Activated CD4-positive, alpha-beta T cell treated with anti-CD3 and anti-CD28 coated beads for 24 hours (primary cell): ENCODE measurements around the gene STX18.
"Not testable (repeated sequence)": the region's sequence is repeated elsewhere in the genome, so short reads cannot be mapped to it uniquely, and the experiment has no call there.

Source experiments
- DNase-seq, 2 donors: peaks; one replicate each; pipeline ENCODE4 v3.0.0-alpha.2; 2020; ENCODE audit warnings: low read depth in 2 of 2

STX18 gene

DNA sequence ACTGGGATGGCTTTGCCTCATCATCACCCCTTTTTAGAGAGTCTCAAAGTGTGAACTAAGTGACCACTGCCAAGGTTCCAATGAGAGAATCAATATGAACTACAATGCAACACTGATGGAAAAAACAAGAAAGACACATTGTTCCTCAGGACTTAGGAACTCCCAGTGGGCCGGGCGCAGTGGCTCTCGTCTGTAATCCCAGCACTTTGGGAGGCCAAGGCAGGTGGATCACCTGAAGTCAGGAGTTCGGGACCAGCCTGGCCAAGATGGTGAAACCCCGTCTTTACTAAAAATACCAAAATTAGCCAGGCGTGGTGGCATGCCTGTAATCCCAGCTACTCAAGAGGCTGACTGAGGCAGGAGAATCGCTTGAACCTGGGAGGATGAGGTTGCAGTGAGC is 119.7 kb downstream of the STX18 start:
- not testable (repeated sequence) for DNase-seq

DNA sequence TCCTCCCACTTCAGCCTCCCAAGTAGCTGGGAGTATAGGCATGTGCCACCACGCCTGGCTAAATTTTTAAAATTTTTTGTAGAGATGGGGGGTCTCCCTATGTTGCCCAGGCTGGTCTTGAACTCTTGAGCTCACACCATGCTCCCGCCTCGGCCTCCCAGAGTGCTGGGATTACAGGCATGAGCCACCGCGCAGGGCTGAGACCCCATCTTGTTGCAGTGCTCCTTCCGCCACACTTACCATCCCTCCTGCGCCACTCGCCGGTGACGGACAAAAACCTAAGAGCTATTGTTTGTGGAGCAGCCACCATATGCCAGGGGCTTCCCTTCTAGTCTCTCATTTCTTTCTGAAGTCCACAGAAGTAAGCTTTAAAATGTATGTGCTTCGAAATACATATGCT is 120.5 kb downstream of the STX18 start:
- no peak for DNase-seq

DNA sequence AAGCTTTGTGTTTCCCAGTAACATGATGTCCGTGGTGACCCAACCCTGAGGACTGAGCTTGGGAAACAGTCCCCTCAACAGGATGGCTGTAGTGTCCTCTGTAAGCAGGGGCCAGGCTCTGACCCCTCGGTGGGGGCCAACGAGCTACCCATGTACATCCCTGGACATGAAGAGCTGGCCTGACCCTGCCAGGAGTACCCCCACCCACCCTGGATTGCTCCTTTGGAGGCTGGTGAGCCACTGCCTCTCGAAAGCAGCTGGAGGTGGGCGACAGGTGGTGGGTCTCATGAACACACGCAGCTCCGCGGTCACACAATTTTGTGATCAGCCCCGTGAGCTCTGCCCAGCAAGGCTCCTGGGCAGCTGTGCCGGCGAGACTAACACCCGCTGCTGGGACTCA is 121.4 kb downstream of the STX18 start:
- no peak for DNase-seq

DNA sequence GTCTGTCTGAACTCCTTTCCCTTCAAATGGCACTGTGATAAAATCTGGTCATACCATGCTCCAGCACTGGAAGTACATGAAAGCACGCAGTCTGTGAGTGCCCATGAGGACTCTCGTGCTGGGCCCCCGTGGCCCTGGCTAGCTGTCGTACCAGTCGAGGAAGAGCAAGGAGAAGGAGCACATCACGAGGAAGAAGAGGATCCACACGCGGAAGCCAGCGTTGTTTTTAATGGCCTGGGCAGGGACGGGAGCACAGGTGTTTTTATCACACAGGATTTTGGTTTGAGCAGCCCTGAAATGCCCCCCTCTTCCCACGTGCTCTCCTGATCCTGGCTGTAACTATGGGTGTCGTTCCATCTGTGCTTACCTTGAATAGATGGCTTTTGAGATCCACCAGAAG is 122.0 kb downstream of the STX18 start:
- no peak for DNase-seq

DNA sequence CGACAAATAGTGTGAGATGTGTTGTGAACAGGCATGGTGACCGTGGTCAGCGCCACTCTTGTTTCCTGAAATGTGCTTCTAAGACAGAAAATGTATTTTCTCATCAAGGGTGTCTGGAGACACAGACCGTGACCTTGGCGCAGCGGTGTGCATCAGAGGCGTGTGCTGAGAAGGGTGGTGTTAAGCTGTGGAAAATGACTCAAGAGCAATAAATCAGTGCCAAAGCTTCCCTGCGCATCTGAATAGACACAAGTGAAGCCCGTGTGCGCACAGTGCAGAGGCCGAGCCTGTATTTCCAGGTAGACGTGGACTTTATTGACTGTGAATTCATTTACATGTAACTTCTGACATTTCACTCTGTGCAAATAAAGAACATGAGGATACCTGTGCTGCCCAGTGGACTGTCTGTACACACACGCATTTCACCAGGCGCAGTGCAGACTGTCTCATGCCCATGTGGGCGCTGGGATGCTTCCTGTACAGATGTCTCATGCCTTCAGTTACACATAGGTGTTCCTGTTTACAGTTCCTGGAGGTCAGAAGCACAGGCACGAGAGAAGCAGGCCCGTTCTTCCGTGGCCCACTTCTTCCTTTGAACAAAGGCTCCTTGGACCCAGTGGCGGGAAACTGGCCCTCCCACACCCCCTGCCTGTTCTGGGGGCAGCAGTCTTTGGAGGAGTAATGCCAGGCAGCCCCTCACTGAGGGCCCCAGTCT is 123.0 kb downstream of the STX18 start:
- DNase-seq: no peak

DNA sequence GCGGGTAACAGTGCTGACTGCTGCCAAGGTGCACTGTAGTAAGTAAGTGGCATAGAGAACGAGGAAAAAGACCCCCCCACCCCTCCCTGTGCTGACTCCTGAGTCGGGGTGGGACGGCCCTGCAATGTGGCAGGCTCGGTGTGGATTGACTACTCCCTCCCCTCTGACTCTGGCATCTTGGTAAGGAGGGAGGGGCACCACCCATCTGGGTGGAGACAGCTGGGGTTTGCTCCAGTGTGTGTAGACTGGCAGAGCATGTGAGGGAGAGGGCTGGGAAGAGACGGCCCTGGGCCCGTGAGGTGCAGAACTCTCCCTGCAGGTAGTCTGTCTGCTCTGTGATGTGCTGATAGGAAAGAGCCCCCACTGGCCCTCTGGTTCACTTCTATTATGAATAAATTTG is 124.0 kb downstream of the STX18 start:
- DNase-seq: no peak

DNA sequence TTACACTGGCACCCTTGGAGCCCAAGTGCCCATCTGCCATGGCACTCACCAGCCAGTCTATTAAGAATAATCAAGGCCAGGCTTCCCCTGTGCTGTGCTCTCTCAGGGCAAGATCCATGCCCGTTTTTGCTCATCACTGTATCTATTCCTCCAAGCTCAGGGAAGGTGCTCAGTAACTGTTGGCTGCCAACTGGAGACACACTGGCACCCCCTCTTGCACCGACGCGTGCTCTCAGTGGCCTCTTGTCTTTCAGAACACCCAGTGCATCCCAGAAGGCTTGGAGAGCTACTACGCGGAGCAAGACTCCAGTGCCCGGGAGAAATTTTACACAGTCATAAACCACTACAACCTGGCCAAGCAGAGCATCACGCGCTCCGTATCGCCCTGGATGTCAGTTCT is 124.9 kb downstream of the STX18 start:
- DNase-seq: no peak

DNA sequence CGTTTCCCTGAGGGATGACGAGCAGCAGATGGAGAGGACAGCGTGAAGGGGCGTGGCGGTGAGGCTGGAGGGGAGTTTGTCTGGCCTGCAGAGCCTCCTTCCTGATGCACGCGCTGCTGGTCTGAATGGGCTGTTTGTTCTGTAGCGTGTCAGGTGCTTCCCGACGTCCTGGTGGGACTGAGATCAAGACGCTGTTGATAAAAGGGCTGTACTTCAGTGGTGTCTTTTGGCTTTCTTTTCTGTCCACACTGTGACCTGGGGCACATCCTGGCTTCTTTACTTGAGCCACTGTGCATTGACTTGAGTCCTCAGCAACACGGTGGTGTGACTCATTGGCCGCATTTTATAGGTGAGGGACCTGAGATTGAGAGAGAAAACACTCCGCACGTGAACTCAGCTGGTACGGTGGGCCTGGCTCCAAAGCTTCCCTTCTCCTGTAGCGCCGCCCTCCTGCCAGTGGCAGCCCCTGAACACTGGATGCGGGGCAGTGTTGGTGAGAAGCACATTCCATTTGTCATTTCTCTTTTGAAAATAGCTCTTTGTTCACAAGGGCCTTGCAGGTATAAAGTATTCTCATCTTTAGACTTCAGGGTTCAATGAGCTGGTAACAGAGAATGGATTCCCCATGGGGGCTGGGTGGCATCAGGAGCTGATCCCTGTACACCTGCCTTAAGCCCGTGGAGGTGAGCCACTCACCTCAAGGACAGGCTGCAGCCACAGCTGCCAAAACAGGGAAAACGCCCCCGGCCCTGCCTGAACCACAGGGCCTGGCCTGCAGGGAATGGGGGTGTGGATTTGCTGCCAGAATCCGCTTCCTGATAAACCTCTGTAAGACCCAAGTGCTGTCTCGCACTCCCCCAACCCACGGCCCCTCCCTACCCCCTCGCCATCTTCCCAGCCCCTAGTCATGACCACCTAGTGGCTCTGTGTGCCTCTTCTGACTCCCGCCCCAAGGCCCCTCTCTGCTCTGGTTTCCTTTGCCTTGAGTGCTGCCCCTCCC is 125.7 kb downstream of the STX18 start:
- DNase-seq: no peak

DNA sequence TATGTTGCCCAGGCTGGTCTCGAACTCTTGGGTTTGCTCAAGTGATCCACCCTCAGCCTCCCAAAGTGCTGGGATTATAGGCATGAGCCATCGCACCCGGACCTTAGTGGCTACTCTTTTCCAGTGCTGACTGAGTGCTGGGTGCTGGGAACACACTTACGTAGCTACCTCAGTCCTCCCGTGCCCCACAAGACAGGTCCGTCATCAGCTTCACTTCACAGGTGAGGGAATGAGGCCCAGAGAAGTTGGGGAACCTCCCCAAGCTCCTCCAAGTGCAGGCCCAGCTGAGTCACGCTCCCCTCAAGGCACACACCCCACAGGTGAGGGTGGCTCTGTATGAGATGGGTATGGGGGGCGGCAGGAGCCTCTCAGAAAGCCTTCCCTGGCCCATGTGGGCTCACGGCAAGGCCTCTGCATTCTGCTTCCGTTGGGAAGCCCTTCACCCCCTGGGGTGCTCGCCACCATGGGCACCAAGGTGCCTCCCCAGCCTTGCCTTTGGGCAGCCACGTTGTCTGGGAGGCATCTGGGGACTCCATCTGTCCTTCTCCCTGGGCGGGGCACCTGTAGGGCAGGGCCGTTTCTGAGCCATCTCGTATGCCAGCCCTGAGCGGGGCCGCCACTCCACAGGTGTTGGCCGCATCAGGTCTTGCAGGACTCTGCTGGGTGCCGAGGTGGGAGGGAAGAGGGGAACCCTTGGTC is 126.6 kb downstream of the STX18 start:
- no peak for DNase-seq

DNA sequence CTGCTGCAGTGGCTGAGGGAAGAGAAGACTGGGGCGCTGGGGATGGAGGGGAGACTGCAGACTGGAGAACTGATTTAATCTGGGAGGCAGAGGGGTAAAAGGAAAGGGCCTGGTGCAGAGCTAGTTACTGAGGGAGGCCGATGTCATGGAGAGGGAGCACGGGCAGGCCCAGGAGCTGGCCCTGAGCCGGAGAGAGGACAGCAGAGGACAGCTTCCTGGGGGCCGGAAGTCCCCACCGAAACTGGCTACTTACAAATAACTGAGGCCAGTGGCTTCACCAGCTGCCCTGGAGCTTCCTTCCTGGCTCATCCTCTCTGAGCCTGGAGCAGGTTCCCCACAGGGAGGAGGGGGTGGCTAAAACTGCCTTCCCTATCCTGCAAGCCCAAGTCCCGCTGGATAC is 128.0 kb downstream of the STX18 start:
- no peak for DNase-seq

DNA sequence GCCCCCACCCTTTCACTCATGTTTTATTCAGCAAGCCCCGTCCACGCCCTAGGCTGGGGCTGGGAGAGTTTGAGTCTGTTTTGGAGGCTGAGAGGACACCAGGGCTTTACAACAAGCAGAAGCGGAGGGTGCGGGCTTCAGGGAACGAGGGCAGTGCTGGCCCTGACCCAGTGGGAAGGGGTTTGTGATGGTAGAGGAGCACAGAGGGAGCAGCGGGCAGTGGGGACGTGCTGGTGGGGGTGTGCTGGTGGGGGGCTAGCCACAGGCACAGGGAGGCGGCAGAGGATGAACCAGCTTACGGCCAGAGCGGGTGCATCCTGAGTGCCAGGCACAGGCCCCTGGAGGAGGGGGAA is 128.5 kb downstream of the STX18 start:
- DNase-seq: no peak

DNA sequence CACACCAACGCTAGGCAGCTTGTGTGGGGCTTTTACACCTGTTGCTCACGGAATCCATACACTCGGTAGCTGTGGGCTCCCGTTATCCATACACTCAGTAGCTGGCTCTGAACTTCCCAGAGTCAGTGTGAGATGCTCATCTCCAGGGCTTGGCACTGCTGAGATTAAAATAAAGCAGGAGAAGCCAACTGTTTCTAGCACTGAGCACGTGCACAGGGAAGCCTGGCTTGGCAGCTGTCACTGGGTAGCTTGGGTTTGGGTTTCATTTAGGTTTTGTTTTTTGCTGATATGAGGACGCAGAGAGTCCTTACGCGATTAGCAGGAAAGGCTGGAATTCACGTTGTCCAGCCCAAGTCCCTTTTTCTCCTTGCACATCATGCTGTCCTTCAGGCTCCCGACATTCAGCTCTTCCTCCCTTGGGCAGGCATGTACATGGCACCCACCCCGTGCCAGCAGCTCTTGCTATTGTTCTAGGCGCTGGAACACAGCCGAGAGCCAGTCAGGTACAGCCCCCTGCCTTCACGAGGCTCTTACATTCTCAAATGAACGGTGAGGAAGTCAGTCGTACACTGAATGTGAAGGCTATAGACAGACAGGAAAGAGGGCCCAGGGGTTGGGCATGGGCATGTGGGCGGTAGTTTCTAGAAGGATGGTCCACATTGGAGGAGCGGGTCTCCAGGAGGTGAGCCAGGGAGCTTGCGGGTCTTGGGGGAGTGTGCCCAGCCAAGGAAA is 129.0 kb downstream of the STX18 start:
- DNase-seq: no peak

DNA sequence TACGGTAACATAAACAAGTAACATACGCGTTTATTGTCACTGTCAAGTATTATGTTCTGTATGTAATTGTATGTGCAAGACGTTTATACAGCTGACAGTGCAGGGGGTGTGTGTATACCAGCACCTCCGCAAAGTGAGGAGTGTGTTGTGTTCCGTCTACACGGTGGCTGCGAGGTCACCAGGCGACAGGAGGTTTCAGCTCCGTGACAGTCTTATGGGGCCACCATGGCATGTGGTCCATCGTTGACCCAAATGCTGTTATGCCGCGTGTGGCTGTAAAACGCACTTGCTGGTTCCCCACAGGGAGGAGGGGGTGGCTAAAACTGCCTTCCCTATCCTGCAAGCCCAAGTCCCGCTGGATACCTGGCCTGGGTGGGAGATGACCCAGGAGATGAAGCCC is 129.9 kb downstream of the STX18 start:
- DNase-seq: no peak

DNA sequence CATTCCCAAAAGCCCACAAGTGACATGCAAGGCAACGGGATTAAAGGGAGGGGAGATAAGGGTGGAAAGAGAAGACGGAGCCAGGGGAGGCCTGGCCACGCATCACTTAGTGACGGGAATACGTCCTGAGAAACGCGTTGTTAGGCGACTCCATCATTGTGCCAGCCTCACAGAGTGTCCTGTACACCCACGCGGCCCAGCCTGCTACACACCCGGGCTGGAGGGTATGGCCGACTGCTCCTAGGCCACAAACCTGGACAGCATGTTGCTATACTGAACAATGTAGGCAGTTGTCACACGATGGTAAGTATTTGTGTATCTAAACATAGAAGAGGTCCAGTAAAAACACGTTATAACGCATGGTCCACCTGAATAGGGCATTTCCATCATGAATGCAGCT is 131.6 kb downstream of the STX18 start:
- no peak for DNase-seq

DNA sequence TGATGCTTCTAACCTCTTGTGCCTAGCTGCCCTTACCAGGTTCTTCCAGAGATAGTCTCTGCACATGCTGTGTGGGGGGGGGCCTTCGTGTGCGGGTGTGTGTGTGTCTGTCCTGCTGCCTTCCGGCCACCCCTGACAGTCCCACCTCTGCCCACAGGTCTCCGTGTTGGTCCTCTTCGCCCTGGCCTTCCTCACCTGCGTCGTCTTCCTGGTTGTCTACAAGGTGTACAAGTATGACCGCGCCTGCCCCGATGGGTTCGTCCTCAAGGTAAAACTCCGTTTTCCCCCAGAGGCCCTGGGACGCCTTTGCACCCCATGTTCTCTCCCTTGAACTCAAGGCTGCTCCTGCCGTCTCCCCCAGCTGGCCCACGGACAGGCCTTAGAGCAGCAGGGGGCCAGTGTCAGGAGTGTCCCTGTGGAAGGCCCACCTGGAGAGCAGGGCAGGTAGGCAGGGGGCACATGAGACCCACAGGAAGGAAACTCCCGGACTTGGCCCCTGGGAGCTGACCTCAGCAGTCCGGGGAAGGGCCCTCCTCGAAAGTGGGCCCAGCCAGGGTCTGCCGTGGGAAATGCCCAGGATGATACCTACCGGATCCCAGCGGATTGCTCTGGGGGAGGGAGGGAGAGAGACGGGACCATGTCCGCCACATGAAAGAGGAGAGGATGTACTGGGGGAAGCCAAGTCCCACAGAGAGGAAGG is 132.3 kb downstream of the STX18 start:
- DNase-seq: no peak

DNA sequence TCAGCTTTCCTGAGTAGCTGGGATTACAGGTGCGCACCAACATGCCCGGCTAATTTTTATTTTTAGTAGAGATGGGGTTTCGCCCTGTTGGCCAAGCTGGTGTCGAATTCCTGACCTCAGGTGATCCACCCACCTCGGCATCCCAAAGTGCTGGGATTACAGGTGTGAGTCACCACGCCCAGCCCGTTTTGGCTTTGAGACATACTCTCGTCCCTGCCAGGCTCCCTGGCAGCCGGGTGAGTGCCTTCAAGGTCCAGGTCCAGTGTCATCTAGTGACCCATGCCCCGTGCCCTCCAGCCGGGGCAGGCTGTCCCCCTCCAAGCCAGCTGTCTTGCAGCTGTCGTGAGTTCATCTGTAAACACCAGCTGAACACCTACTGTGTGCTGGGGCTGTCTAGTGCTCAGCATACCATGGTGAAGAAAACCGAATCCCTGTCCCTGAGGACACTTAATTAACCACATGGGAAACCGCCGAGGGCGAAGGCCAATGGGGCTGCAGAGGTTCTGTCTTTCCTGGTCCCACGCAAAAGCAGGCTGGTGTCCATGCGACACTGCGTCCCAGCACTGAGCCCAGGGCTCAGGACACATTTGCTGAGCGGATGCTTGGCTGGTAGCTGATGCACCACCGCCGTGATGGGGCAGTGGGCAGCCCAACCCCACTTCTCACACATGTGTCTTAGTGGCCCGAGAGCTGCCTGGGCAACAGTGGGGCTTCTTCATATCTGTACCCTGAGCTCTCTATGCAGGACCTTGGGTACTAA is 133.1 kb downstream of the STX18 start:
- DNase-seq: no peak

DNA sequence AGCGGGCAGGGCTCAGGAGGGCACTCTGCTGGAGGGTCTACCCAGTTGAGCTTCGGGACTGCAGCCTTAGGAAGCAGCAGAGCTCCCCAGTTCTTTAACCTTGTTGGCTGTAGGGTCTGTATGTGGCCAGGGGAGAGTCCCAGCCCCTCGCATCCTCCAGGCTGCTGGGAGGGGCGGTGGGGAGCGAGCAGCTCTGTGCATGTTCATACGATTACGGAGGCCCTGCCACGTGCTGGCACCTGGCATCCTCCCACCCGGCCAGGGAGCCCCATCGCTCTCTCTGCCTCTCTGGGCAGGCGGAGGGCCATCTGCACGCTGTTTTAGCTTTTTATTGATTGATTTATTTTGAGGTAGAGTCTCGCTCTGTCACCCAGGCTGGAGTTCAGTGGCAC is 133.7 kb downstream of the STX18 start:
- DNase-seq: no peak

DNA sequence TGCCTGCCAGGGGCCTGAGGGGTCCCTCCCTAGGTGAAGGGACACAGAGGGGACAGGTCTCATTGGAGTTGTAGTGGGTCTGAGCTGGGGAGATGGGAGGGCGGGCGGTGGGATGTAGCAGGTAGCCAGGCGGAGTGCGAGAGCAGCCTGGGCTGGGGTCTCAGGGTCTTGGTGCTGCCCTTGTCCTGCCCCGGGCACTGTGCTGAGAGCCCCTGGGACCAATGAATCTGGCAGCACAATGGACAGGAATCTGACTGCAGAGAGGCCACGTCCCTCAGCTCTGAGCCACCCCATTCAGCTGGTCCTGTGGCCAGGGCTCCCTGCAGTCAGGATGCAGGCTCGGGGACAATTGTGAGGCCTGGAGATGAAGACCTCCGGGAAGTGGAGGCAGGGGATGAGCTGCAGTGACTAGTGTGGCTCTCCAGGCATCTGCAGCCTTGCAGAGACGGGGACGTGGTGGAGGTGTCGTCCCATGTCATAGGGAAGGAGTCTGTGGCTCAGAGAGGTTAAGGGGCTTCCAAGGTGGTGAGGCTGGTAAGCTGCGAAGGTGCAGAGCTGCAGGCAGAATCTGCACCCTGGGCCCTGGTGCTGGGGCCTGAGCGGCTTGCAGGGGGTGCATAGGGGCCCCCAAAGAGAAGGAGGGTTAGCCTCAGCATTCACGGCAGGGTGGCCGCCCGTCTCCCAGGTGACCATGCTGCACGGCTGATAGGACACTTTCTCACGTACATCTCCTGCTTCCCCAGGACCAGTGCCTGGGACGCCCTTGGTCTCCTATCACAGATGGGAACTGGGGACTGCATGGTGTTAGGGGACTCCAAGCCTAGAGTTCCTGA is 134.3 kb downstream of the STX18 start:
- no peak for DNase-seq

DNA sequence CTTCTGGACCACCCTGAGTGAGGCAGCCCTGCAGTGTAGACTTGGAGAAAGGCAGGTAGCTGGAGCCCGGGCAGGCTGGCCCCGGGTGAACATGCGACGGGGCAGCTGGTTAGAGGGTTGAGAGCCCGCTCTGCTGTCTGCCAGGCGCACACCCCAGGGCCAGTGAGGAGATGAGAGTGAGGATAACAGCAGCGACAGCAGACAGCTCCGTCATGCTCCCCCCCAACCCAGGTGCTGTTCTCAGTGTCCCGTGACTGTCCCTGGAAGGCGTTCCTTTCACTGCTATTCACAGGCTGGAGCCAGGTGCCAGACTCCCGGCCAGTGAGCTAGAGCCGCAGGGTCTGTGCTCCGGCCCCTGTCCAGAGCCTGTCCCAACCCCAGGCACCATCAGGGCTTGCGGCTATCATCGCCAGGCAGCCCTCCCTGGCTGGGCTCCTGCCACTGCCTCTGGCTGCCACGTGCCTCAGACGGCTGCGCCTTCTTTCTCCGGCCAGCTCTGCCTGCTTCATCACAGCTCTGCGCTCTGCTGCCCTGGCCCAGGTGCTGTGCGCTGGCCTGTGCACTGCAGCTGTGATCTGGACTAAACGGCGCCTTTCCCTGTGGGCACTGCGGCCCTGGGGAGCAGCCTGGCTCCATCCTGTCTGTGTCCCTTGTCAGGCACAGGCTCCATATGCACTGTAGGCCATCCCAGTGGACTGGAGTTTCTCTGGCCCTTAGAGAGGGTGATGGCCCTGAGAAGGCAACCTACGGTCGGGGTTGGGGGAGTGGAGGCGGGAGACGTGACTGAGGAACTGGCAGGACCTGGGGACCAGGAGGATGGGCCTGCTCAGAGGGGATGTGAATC is 135.2 kb downstream of the STX18 start:
- no peak for DNase-seq
